Stimulated activated CD4-positive, alpha-beta T cell treated with anti-CD3 and anti-CD28 coated beads, Interleukin-1b, Interleukin-23, amount 100 ng/mL, for 24 hours (primary cell): ENCODE measurements around the gene ADCK1.
"Not testable (repeated sequence)": the region's sequence is repeated elsewhere in the genome, so short reads cannot be mapped to it uniquely, and the experiment has no call there.

Experiments
- DNase-seq, 4 experiments: peaks; one replicate each; pipeline ENCODE4 v3.0.0-alpha.2; 2020; ENCODE audit warnings: low read depth in 4 of 4, low spot score in 1 of 4

ADCK1 gene

DNA sequence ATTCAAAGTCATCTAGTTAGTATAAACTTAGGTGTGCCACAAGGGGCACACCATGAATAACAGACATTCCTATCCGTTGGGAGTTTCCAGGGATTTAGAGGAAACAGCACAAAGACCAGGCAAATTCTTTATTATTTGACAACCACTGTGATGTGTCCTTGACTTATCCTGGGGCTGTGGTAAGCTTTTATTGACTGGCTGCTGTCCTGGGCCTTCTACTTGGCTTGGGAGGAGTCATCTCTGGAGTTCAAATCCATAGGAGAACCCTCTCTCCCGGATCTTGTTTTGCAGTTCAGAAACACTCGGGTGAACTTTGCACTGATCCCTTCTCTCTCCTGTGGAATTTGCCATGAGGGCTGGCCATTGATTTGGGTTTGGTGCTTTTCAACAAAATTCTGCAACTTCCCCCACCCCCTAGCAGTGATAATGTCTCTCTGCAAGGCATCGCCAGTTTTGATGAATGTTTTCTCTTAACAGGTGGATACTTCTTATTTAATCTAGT is 136.3 kb downstream of the ADCK1 start:
- no peak for DNase-seq

- no peak for DNase-seq
Observed at GRCh38 chr14:77947372-77947771, 147.5 kb downstream of the ADCK1 start.

DNA sequence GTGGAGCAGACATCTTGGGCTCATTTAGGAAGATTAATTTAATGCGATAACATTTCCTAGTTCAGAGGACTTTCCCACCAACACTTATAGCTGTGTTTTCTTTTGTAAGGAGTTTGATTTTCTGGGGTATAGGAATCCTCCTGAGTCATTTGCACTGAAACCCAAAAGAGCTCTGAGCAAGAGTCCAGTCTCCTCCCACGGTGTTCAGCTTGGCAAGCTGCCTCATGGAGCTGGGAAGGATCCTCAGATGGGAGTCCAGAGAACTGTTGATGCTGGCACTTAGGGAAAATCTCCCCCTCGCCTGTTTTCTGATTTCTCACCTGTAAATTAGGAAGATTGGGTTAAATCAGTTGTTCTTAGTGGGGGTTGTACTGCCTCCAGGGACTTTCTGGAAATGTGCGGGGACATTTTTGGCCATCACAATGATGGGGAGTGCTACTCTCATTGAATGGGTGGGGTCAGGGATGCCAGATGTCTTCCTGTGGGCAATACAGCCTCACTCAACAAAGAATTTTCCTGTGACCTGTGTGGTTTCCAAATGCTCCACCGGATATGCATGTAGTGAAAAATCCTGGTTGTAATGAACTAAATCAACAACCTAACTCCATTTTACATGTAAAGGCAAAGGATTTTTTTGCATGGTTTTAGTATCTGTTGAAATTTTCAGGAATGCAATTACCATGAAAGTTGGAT is 150.6 kb downstream of the ADCK1 start:
- DNase-seq, result no peak

- DNase-seq, result no peak
Observed at GRCh38 chr14:77955816-77956484, 156.0 kb downstream of the ADCK1 start.

GRCh38 chr14:77959686-77960085 is 159.8 kb downstream of the ADCK1 start:
- DNase-seq, result not testable (repeated sequence)

GRCh38 chr14:77961847-77962580 is 162.1 kb downstream of the ADCK1 start:
- DNase-seq, result no peak

GRCh38 chr14:77962731-77963520 is 163.0 kb downstream of the ADCK1 start:
- no peak for DNase-seq

GRCh38 chr14:77964586-77964985 is 164.7 kb downstream of the ADCK1 start:
- DNase-seq, result no peak

DNA sequence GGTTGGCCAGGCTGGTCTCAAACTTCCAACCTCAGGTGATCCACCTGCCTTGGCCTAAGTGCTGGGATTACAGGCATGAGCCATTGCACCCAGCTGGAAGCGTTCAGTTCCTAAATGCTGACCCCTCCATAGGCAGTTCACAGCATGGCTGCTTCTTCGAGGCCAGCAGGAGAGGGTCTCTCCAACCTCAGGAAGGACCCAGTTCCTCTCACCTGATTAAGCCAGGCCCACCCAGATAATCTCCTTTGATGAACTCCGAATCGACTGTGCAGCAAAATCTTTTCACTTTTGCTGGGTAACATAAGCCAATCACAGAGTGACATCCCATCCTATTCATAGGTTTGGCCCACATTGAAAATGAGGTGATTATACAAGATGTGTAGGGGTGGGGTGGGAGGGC is 165.1 kb downstream of the ADCK1 start:
- no peak for DNase-seq

DNA sequence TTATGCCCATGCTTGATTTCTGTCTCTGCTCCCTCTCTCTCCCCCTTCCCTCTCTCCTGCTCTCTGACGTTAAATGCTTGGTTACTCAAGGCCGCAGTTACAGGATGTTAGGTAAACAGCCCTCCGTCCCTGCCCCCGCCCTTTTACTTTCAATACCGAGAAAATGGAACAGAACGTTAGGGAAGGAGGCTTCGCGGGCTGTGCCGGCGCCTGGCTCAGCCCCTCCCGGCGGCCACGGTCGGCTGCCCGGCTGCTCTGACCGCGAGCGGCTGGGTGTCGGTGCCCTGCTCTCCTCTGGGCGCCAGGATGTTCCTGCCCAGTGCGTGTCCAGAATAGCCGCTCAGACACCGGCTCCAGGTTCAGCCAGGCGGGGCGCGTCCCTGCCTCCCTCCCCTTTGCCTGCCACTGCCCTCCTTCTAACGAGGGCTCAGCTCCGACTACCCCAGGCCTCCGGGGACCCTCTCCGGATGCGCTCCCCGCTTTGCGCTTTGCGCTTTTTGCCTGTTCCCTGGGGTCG is 166.1 kb downstream of the ADCK1 start:
- no peak for DNase-seq

GRCh38 chr14:77967110-77967509 is 167.2 kb downstream of the ADCK1 start:
- DNase-seq, result no peak

DNA sequence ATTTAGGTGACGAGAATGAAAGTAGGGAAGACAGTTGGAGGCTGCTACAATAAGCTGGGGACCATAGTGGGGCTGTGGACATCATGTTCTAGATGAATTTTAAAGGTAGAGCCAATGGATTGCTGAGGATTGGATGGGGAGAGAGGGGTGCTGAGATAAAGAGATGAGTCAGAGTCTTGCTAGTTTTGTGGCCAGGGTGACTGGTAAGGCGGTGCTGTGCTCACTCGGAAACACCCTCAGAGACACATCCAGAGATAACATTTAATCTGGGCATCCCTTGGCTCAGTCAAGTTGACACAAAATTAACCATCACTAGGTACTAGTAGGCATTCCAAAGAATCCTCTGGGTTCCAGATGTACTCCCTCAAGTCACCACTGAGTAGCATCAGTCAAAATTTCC is 170.7 kb downstream of the ADCK1 start:
- no peak for DNase-seq

- no peak for DNase-seq
Observed at GRCh38 chr14:77973246-77973645, 173.3 kb downstream of the ADCK1 start.

DNA sequence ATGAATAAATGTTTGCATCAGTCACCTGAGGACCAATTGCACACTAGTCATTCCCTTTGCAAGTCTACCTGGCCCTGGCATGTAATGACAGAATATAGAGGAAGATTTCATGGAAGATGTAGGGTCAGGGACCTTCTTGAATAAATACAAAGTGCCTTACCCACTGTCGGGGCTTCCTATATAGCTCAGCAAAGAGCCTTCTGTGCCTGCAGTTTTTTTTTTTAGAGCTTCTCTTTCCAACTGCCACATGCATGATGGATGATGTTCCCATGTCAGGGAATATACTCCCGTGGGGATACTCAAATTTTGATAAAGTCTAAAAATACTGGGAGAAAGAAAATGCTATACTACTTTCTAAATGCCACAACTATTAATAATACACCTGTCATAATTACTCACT is 176.7 kb downstream of the ADCK1 start:
- DNase-seq, result no peak

DNA sequence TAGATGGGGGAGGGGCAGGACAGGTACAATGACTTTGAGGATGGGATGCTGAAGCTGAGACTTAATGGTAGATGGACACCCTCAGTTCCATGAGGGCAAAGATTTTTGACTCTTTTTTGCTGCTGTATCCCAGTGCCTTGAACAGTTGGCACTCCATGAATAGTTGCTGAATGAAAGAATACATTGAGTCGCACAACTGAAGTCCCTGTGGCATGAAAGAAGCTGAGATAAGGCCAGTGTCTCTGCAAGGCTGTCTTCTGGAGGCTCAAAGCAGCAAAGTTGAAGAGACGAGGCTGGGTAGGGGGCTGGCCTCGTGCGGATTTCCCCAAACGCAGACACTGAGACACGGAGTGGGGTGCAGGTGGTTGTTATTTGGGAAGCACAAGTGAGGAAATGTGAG is 179.3 kb downstream of the ADCK1 start:
- DNase-seq, result no peak

- DNase-seq, result no peak
Observed at GRCh38 chr14:77979666-77980351, 179.9 kb downstream of the ADCK1 start.

DNA sequence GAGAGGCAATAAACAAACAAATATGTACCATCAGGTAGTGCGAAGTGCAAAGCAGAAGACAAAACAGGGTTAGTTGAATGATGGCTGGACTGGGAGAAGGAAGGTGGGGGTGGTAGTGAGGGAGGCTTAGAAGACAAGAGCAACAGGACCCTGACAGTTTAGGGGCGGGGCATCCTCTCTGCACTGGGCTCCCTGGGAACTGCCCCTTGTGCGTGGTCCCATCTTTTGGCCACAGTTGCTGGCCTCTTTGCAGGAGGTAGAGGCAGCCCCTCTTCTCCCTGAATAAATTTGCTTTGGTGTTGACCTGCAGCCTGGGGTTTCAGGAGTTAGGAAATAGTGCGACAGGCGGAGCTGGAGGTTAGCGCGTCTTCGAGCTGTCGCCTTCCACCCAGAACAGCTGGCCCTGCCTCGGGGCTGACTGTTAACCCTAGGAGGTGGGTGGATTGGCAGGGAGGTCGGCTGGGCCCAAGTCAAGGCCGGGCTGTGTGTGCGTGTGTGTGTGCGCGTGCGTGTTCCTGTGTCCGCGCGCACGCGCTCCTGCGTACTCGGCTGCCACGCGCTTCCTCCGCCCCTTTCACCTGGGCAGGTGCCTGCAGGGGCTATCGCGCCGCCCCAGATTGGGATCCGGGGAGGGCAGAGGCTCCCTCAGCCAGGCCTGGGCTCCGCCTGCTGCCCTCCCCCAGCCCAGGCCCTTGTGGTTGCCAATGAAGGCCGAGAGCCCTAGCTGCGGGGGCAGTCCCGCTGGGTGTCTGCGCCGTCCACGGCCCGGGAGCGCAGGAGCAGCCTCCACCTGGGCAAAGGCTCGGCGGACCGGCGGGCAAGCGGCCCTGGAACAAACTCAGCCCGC is 180.8 kb downstream of the ADCK1 start:
- DNase-seq, result no peak
